Large intestine (tissue), 3 donors: ENCODE results near the gene SEMA3E. TPM values are rescaled to one million over a fixed set of nuclear protein-coding genes. Genes with fewer than 3 reads are reported as not detected.

Source experiments
- DNase-seq, 2 donors: peaks; one replicate each; pipeline versions ENCODE4 v3.0.0 to v3.0.0-alpha.2; 2013
- H3K27ac ChIP-seq: one replicate; pipeline ENCODE4 v1.5.1; 2013; ENCODE audit warnings: low read length
- H3K27me3 ChIP-seq: 2 replicates; pipeline ENCODE4 v1.6.1; 2013; ENCODE audit warnings: low read length; ENCODE audit not compliant: control insufficient read depth, insufficient read depth
- H3K36me3 ChIP-seq: 2 replicates; pipeline ENCODE4 v1.6.1; 2013; ENCODE audit warnings: low read length; ENCODE audit not compliant: control insufficient read depth, insufficient read depth
- H3K4me1 ChIP-seq: one replicate; pipeline ENCODE4 v1.6.1; 2013; ENCODE audit warnings: low read length; ENCODE audit not compliant: control insufficient read depth, insufficient read depth
- H3K4me3 ChIP-seq: one replicate; pipeline ENCODE4 v1.5.1; 2013; ENCODE audit warnings: low read length
- H3K9me3 ChIP-seq: one replicate; pipeline ENCODE4 v1.6.1; 2013; ENCODE audit warnings: mild to moderate bottlenecking, low read depth, low read length, moderate library complexity; ENCODE audit not compliant: control insufficient read depth
- WGBS: methylation state at CpG from one replicate; pipeline ENCODE4 v1.1.5; 2013; ENCODE audit warnings: low lambda C conversion rate; ENCODE audit not compliant: insufficient coverage; 5-methylcytosine and 5-hydroxymethylcytosine counted together
- polyA plus RNA-seq: library from polyadenylated mRNA; unstranded; fragments of 120-200 nt; gene quantifications from one replicate; pipeline ENCODE4 v1.2.1, GENCODE V29; 2013

SEMA3E gene
- polyA plus RNA-seq, 1 donor: 0.82 TPM

- H3K27me3 ChIP-seq: no peaks in the 10 kb centered on the region
- H3K4me1 ChIP-seq: peaks cover 14% of the 10 kb centered on the region
- no CpG with 5 or more reads among the region's 5 CpGs for WGBS
- no peak for DNase-seq
- no peaks in the 10 kb centered on the region for H3K36me3 ChIP-seq
- H3K4me3 ChIP-seq: no peak overlapping the region
- H3K27ac ChIP-seq: no peak overlapping the region
- H3K9me3 ChIP-seq: no peaks in the 10 kb centered on the region
Observed at GRCh38 chr7:83325083-83325482, 323.9 kb downstream of the SEMA3E start.

- Histone ChIP-seq H3K9me3 (no peaks in the 10 kb centered on the region), H3K27me3 (no peaks in the 10 kb centered on the region), H3K4me3 (no peak overlapping the region), H3K36me3 (no peaks in the 10 kb centered on the region), H3K27ac (no peak overlapping the region), H3K4me1 (peaks cover 14% of the 10 kb centered on the region)
- no peak for DNase-seq
- WGBS: 80% methylated on average over 1 of the region's 2 CpGs
Observed at GRCh38 chr7:83324596-83324995, 324.3 kb downstream of the SEMA3E start.

- 100% methylated on average over 1 of the region's 1 CpG for WGBS
- no peak for DNase-seq
- H3K36me3 ChIP-seq: no peaks in the 10 kb centered on the region
Observed at GRCh38 chr7:83321011-83321410, 327.9 kb downstream of the SEMA3E start.

GRCh38 chr7:83313931-83314330 is 335.0 kb downstream of the SEMA3E start:
- Histone ChIP-seq H3K9me3 (no peaks in the 10 kb centered on the region), H3K27me3 (no peaks in the 10 kb centered on the region), H3K27ac (no peak overlapping the region), H3K4me1 (no peaks in the 10 kb centered on the region), H3K36me3 (no peaks in the 10 kb centered on the region), H3K4me3 (no peak overlapping the region)
- WGBS: 63% methylated on average over 1 of the region's 1 CpG
- no peak for DNase-seq

More at GRCh38 chr7:83321011-83321410, 327.9 kb downstream of the SEMA3E start:
- Histone ChIP-seq H3K27ac (no peak overlapping the region), H3K9me3 (no peaks in the 10 kb centered on the region), H3K4me3 (no peak overlapping the region), H3K4me1 (peaks cover 8% of the 10 kb centered on the region), H3K27me3 (no peaks in the 10 kb centered on the region)
